ENCODE results near the gene TIMMDC1. TPM values are rescaled to one million over a fixed set of nuclear protein-coding genes. Genes with fewer than 3 reads are reported as not detected.

Gene TIMMDC1
- total RNA-seq, 2 donors from 2014 or later = 79.9 to 108 TPM

DNA sequence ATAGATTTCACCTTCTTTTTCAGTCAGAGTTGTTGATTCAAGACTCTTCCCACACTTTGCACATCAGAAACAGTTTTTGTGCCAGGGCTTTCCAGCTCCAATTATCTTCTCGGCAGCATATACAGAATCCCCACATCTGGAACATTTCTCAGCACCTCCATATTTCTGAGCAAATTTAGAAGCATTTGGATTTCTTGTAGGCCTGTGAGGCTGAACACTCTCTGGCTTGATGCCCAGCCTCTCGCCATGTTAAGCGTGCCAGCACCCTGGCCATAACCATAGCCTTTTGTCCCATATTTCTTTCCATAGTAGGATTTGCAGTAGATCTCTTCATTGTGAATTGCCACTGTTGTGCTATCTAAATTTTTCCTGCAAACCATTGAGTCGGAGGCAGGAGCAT lies 32.8 kb downstream of the TIMMDC1 start:
- no peaks in the 10 kb centered on the region for H3K27me3 ChIP-seq
- H3K4me1 ChIP-seq = no peaks in the 10 kb centered on the region
- H3K9me3 ChIP-seq = no peaks in the 10 kb centered on the region
- H3K4me3 ChIP-seq = no peak overlapping the region
- TF ChIP-seq, protein P1, sequence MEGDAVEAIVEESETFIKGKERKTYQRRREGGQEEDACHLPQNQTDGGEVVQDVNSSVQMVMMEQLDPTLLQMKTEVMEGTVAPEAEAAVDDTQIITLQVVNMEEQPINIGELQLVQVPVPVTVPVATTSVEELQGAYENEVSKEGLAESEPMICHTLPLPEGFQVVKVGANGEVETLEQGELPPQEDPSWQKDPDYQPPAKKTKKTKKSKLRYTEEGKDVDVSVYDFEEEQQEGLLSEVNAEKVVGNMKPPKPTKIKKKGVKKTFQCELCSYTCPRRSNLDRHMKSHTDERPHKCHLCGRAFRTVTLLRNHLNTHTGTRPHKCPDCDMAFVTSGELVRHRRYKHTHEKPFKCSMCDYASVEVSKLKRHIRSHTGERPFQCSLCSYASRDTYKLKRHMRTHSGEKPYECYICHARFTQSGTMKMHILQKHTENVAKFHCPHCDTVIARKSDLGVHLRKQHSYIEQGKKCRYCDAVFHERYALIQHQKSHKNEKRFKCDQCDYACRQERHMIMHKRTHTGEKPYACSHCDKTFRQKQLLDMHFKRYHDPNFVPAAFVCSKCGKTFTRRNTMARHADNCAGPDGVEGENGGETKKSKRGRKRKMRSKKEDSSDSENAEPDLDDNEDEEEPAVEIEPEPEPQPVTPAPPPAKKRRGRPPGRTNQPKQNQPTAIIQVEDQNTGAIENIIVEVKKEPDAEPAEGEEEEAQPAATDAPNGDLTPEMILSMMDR (IDR thresholded peaks at IDR 0.05) = no peak
- no peaks in the 10 kb centered on the region for H3K36me3 ChIP-seq
- no peak overlapping the region for H3K27ac ChIP-seq
- no peak for DNase-seq (ENCODE audit: low spot score)

GRCh38 chr3:119534296-119534695 lies 35.9 kb downstream of the TIMMDC1 start:
- TF ChIP-seq, protein P1 (IDR thresholded peaks at IDR 0.05) = no peak
- Histone ChIP-seq H3K36me3 (no peaks in the 10 kb centered on the region), H3K9me3 (no peaks in the 10 kb centered on the region), H3K27me3 (no peaks in the 10 kb centered on the region), H3K4me3 (no peak overlapping the region), H3K4me1 (no peaks in the 10 kb centered on the region), H3K27ac (no peak overlapping the region)
- DNase-seq (ENCODE audit: low spot score) = no peak

DNA sequence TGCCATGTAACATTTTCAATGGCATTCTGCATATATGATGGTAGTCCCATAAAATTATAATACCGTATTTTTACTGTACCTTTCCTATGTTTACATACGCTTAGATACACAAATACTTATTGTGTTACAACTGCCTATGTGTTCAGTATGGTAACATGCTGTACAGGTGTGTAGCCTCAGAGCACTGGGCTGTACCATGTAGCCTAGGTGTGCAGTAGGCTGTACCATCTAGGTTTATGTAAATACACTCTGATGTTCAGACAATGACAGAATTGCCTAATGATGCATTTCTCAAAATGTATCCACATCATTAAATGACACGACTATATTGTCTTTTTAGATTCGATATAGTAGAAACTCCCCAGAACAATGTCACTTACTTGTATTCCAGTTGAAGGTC lies 38.4 kb downstream of the TIMMDC1 start:
- H3K4me3 ChIP-seq = no peak overlapping the region
- H3K36me3 ChIP-seq = no peaks in the 10 kb centered on the region
- TF ChIP-seq, protein P1 (IDR thresholded peaks at IDR 0.05) = no peak
- no peaks in the 10 kb centered on the region for H3K4me1 ChIP-seq
- DNase-seq (ENCODE audit: low spot score) = no peak
- H3K9me3 ChIP-seq = no peaks in the 10 kb centered on the region
- no peaks in the 10 kb centered on the region for H3K27me3 ChIP-seq
- no peak overlapping the region for H3K27ac ChIP-seq

- no peak overlapping the region for H3K4me3 ChIP-seq
- H3K9me3 ChIP-seq = no peaks in the 10 kb centered on the region
- H3K27ac ChIP-seq = no peak overlapping the region
- DNase-seq (ENCODE audit: low spot score) = no peak
- no peaks in the 10 kb centered on the region for H3K36me3 ChIP-seq
- no peaks in the 10 kb centered on the region for H3K4me1 ChIP-seq
- TF ChIP-seq, protein P1 (IDR thresholded peaks at IDR 0.05) = no peak
- no peaks in the 10 kb centered on the region for H3K27me3 ChIP-seq
Measured at GRCh38 chr3:119538772-119539171, 40.4 kb downstream of the TIMMDC1 start.

DNA sequence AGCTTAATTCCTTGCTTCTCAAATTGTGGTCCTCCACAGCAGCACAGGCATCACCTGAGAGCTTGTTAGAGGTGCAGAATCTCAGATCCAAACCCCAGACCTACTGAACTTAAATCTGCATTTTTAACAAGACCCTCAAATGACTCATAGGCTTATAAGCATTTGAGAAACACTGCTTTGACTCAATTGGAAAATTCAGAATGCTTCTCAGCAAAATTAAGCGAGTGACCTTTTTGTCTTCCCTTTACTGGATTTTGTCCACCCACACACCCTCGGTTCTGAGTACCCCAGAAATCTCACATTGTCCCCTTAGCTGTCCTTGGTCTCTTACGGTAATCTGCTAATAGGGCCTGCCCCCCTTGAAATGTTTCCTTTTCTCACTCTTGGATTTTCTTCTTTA lies 43.2 kb downstream of the TIMMDC1 start:
- Histone ChIP-seq H3K27ac (no peak overlapping the region), H3K9me3 (no peaks in the 10 kb centered on the region), H3K4me1 (no peaks in the 10 kb centered on the region), H3K27me3 (no peaks in the 10 kb centered on the region), H3K36me3 (no peaks in the 10 kb centered on the region), H3K4me3 (no peak overlapping the region)
- no peak for DNase-seq (ENCODE audit: low spot score)
- TF ChIP-seq, protein P1 (IDR thresholded peaks at IDR 0.05) = no peak

GRCh38 chr3:119542168-119542767 lies 43.9 kb downstream of the TIMMDC1 start:
- TF ChIP-seq, protein P1 (IDR thresholded peaks at IDR 0.05) = no peak
- no peak for DNase-seq (ENCODE audit: low spot score)
- no peak overlapping the region for H3K27ac ChIP-seq
- H3K4me3 ChIP-seq = no peak overlapping the region
- H3K36me3 ChIP-seq = no peaks in the 10 kb centered on the region
- H3K27me3 ChIP-seq = no peaks in the 10 kb centered on the region
- H3K9me3 ChIP-seq = no peaks in the 10 kb centered on the region
- no peaks in the 10 kb centered on the region for H3K4me1 ChIP-seq

Data from right atrium auricular region (tissue), 2 donors.